HG02642 (cell line): ENCODE results near the gene C4orf36.
"Not testable (repeated sequence)": the region's sequence is repeated elsewhere in the genome, so short reads cannot be mapped to it uniquely, and the experiment has no call there.

Source experiments
- ATAC-seq: cut with Tn5 transposase; IDR thresholded peaks from one replicate; pipeline ENCODE4 v1.9.1; 2021; ENCODE audit warnings: mild to moderate bottlenecking; ENCODE audit not compliant: unreplicated experiment, poor library complexity

C4orf36 gene

DNA sequence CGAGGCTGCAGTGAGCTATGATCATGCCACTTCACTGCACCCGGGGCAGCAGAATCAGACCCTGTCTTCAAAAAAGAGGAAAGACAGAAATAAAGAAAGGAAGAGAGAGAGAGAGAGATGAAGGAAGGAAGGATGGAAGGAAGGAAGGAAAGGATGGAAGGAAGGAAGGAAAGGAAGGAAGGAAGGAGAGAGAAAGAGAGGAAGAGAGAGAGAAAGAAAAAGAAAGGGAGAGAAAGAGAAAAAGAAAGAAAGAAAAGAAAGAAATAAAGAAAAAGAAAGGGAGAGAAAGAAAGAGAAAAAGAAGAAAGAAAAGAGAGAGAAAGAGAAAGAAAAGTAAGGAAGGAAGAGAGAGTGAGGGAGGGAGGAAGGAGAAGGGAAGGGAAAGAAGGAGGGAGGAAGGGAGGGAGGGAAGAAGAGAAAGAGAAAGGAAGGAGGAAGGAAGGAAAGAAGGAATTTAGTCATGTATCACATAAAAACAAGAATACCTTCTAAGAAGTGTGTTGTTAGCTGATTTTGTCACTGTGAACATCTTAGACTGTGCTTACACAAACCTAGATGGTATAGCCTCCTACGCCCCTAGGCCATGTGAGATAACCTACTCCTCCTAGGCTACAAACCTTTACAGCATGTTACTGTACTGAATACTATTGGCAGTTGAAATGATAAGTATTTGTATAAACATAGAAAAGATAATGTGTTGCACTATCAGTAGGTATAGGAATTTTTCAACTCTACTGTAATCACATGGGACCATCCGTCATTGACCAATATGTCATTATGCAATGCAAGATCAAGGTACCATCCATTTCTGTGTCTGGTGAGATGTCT, 25.2 kb upstream of the C4orf36 start:
- no peak for ATAC-seq

DNA sequence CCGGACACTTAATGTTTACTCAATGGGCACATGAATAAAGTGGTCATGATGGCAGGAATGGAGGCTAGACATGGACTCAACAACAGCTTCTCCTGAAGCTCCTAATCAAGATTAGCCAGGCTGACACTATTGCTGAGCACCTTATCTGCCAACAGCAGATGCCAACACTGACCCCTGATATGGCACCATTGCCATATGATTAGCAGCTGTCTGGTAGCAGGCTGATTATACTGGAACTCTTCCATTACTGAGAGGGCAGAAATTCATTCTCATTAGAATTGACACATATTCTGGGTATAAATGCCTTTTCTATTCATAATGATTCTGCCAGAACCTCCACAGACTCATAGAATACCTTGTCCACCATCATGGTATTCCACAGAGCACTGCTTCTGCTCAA, 24.2 kb upstream of the C4orf36 start:
- ATAC-seq = no peak

- no peak for ATAC-seq
Observed at GRCh38 chr4:86910820-86911684, 18.8 kb upstream of the C4orf36 start.

DNA sequence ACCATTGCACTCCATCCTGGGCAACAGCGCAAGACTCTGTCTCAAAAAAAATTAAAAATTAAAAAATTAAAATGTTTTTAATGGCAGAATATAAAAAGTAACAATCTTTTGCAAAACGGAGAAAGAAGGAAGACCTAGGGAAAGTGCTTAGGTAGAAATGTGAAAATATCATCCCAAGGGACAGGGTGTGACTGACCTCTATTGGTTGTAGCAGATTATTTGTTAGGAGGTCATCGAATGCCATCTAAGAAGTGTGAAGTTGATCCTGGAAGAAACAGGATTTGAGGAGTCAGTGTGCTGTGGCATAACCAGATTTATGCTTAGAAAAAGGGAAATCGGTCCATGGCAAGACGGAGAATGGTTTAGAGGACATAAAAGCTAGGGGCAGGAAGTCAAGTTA, 18.1 kb upstream of the C4orf36 start:
- no peak for ATAC-seq

DNA sequence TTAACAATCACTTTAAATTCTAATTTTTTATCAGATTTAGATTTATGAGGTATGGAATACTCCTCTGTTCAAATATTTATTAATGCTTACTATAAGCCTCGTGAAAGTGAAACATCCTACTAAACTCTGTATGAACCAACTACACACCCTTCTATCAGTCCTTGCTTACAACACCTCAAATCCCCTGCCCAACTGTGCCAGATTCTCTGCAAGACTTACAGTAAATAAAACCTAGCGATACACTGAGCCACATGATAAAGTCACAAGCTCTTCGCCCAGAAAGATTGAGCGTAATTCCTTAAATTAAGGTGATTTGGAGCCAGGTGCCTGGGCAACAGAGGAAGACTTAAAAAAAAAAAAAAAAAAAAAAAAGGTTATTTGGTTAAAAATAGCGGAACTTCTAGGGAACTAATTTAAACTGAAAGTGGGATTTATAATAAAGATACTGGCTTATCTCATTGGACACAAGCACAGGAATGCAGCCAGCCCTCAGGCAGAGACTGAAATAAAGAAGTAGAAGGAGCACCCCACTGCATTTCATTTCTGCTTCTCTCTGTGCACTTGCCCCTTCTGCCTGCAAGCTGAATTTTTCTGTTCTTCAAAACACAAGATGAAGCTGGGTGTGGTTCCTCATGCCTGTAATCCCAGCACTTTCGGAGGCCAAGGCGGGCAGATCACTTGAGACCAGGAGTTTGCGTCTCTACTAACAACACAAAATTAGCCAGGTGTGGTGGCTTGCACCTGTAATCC, 17.5 kb upstream of the C4orf36 start:
- no peak for ATAC-seq

GRCh38 chr4:86908251-86908657, 16.0 kb upstream of the C4orf36 start:
- ATAC-seq = no peak

- ATAC-seq = no peak
Observed at GRCh38 chr4:86901864-86902263, 9.6 kb upstream of the C4orf36 start.

- ATAC-seq = no peak
Observed at GRCh38 chr4:86898562-86898961, 6.3 kb upstream of the C4orf36 start.

DNA sequence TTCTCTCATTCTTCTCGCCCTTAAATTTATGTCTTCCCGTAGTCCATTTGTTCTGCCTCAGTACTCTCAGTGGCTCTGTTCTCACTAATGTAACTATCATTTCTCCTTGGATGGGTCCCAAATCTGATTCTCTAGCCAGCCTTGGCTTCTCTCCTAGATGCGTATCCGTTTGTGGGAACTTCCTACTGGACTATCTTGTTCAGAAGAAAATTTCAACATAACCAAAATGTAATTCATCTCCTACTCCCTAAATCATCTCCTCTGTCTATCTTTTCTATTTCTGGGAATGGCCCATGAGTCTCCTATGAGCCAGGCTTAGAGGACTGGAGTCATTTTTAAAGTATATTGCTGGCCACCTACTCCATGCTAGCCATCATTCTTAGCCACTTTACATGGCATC, 4.4 kb upstream of the C4orf36 start:
- no peak for ATAC-seq

GRCh38 chr4:86895692-86896488, 3.7 kb upstream of the C4orf36 start:
- peak; percentile 54 for ATAC-seq

- no peak for ATAC-seq
Observed at GRCh38 chr4:86894455-86894854, 2.2 kb upstream of the C4orf36 start.

- no peak for ATAC-seq
Observed at GRCh38 chr4:86893136-86893535, 914 bp upstream of the C4orf36 start.

- ATAC-seq = no peak
Observed at GRCh38 chr4:86892636-86892960, 376 bp upstream of the C4orf36 start.

DNA sequence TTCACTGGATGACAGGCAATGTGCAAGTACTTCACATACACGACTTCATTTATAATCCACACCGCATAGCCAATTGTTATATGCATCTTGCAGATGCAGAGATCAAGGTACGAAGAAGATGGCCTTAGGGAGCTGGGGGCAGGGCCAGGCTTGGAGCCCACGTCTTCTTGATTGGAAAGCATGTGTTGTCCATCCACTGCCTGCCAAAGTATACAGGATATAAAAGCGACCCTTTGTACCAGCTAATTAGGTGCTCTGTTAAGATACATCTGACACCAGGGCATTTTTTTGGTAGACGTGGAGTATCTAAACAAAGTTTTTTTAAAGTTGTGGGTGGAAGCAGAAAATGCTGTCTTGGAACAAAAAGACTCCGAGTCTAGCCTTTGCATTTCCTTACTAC, 1.4 kb downstream of the C4orf36 start:
- no peak for ATAC-seq

GRCh38 chr4:86879641-86880040, 12.6 kb downstream of the C4orf36 start:
- no peak for ATAC-seq

GRCh38 chr4:86878640-86879039, 13.6 kb downstream of the C4orf36 start:
- ATAC-seq = no peak

- no peak for ATAC-seq
Observed at GRCh38 chr4:86876894-86877685, 15.1 kb downstream of the C4orf36 start.

- ATAC-seq = not testable (repeated sequence)
Observed at GRCh38 chr4:86875436-86875835, 16.8 kb downstream of the C4orf36 start.

DNA sequence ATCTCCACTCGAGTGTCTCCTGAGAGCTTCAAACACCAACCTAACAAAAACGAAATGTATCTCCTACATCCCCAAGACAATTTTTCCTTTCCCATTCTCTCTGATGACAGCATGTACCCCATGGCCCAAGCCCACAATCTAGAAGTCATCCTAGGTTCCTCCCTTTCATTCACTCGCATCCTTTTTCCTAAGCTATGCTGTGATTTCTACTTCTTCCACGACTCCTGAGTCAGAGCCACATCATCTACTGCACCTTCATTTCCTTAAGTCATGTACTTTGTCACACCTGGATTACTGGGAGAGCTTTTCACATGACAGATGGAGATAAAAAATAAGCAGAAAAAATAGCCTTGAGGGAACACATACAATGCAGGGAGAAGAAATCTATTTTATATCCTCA, 20.1 kb downstream of the C4orf36 start:
- no peak for ATAC-seq
